Panc1 (cell line): ENCODE measurements around the gene ACOT2. TPM values are rescaled to one million over a fixed set of nuclear protein-coding genes. Genes with fewer than 3 reads are reported as not detected.
"Not testable (repeated sequence)": the region's sequence is repeated elsewhere in the genome, so short reads cannot be mapped to it uniquely, and the experiment has no call there.

Experiments used
- ATAC-seq: fragments of 200-7000 bp; cut with Tn5 transposase; 2 replicates; pipeline ENCODE4 v1.9.1; 2020; ENCODE audit warnings: mild to moderate bottlenecking, moderate library complexity
- Bru-seq: library from RNA; stranded (reverse); fragments of 400-500 nt; gene quantifications from one replicate; lab custom pipeline; 2021; lab: Mats Ljungman, UMichigan
- BruChase-seq, 2 experiments: library from RNA; stranded (reverse); fragments of 400-500 nt; gene quantifications; one replicate each; lab custom pipeline; 2021; lab: Mats Ljungman, UMichigan
- BruUV-seq: library from RNA; stranded (reverse); fragments of 400-500 nt; replicated peaks from 2 replicates; lab custom pipeline; 2021; lab: Mats Ljungman, UMichigan
- CTCF ChIA-PET: fragments of 300-600 bp; sonication (Branson Sonifier 250); formaldehyde crosslinking; loops from one replicate; lab custom pipeline; 2022; ENCODE audit warnings: antibody characterized with exemption; lab: Charles Lee
- POLR2A ChIA-PET: fragments of 300-600 bp; sonication (Branson Sonifier 250); formaldehyde crosslinking; loops from one replicate; lab custom pipeline; 2022; ENCODE audit warnings: antibody characterized with exemption; lab: Charles Lee
- DNase-seq: peaks from one replicate; pipeline ENCODE4 v3.0.0-alpha.2; 2010; ENCODE audit warnings: low read depth, low spot score
- H3K27ac ChIP-seq: 2 replicates; pipeline ENCODE4 v1.5.1; 2011; ENCODE audit warnings: mild to moderate bottlenecking, low read length, inconsistent platforms
- H3K27me3 ChIP-seq: fragments of 200-500 bp; sonication (Bioruptor generic); 2 replicates; pipeline ENCODE4 v1.6.0; 2014; ENCODE audit warnings: low read length, inconsistent platforms; ENCODE audit not compliant: control insufficient read depth, insufficient read depth
- H3K36me3 ChIP-seq: fragments of 200-500 bp; sonication (Bioruptor generic); 2 replicates; pipeline ENCODE4 v1.5.1; 2014; ENCODE audit warnings: inconsistent platforms, mild to moderate bottlenecking, low read length, moderate library complexity; ENCODE audit not compliant: control insufficient read depth, insufficient read depth
- H3K4me1 ChIP-seq: 2 replicates; pipeline ENCODE4 v1.5.1; 2011; ENCODE audit warnings: inconsistent platforms, mild to moderate bottlenecking, low read length, moderate library complexity; ENCODE audit not compliant: control insufficient read depth, insufficient read depth
- H3K4me3 ChIP-seq, 2 experiments: 2 replicates each; pipeline ENCODE4 v1.5.1; 2011 to 2012; ENCODE audit warnings: low read depth in 2 of 2, low read length in 2 of 2, mild to moderate bottlenecking in 2 of 2, inconsistent platforms in 1 of 2, moderate library complexity in 1 of 2
- H3K9me3 ChIP-seq: fragments of 200-500 bp; sonication (Bioruptor generic); 2 replicates; pipeline ENCODE4 v1.5.1; 2014; ENCODE audit warnings: low read depth, mild to moderate bottlenecking, inconsistent platforms, low read length, moderate library complexity; ENCODE audit not compliant: control insufficient read depth, insufficient read depth
- POLR2AphosphoS5 ChIP-seq: IDR thresholded peaks from 2 replicates; pipeline ENCODE4 v1.6.1; 2012; ENCODE audit warnings: mild to moderate bottlenecking, low read depth, low read length, moderate library complexity
- SIN3A ChIP-seq: IDR thresholded peaks from 2 replicates; pipeline ENCODE4 v1.6.1; 2012; ENCODE audit warnings: low read depth, mild to moderate bottlenecking, low read length, moderate library complexity, borderline replicate concordance; ENCODE audit not compliant: insufficient read depth
- TCF7L2 ChIP-seq: IDR thresholded peaks from 2 replicates; pipeline ENCODE4 v1.6.1; 2011; ENCODE audit warnings: mild to moderate bottlenecking, low read depth, low read length, inconsistent platforms
- in situ Hi-C: cut with HindIII; loops from 2 replicates; pipeline ENCODE4 v1.10.0; 2016; ENCODE audit warnings: low sequenced_read_pairs, low pct_unique_long_range_greater_than_20kb
- intact Hi-C: fragments of 100-400 bp; cut with micrococcal nuclease; formaldehyde crosslinking; loops from one replicate; pipeline ENCODE4 v1.10.0; 2022; ENCODE audit not compliant: unreplicated experiment
- long read RNA-seq: library from polyadenylated mRNA; unstranded; transcript quantifications from one replicate; pipeline ENCODE4 v2.0.0, GENCODE V29; 2021; ENCODE audit not compliant: unreplicated experiment
- polyA plus RNA-seq: library from polyadenylated mRNA; unstranded; fragments of >200 nt; gene quantifications from one replicate; pipeline ENCODE4 v1.2.1, GENCODE V29; 2012; ENCODE audit warnings: missing spikeins; ENCODE audit not compliant: insufficient read length
- total RNA-seq: library from RNA; stranded (reverse); gene quantifications from one replicate; pipeline ENCODE4 v1.2.1, GENCODE V29; 2021; ENCODE audit not compliant: unreplicated experiment
- TF ChIP-seq, protein P1 (sequence below): fragments of 450-650 bp; IDR thresholded peaks from 2 replicates; pipeline ENCODE4 v1.5.1; 2017; ENCODE audit warnings: mild to moderate bottlenecking
- TF ChIP-seq, protein P2 (sequence below), 2 experiments: IDR thresholded peaks; 2 replicates each; pipeline ENCODE4 v1.6.1; 2011 to 2012; ENCODE audit warnings: low read depth in 2 of 2, control low read depth in 1 of 2, low read length in 1 of 2, mild to moderate bottlenecking in 1 of 2, moderate library complexity in 1 of 2; ENCODE audit not compliant: insufficient read depth in 1 of 2

Gene ACOT2, protein sequence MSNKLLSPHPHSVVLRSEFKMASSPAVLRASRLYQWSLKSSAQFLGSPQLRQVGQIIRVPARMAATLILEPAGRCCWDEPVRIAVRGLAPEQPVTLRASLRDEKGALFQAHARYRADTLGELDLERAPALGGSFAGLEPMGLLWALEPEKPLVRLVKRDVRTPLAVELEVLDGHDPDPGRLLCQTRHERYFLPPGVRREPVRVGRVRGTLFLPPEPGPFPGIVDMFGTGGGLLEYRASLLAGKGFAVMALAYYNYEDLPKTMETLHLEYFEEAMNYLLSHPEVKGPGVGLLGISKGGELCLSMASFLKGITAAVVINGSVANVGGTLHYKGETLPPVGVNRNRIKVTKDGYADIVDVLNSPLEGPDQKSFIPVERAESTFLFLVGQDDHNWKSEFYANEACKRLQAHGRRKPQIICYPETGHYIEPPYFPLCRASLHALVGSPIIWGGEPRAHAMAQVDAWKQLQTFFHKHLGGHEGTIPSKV
- total RNA-seq, result 24.9 TPM
- polyA plus RNA-seq, result 36.6 TPM
- Bru-seq, nascent RNA, result percentile 64 among the genes with signal in this experiment
- percentile 65 among the genes with signal in this experiment for BruChase-seq, experiment 1, labeled RNA remaining after a 2-hour chase
- percentile 80 among the genes with signal in this experiment for BruChase-seq, experiment 2, labeled RNA remaining after a 6-hour chase
- long read RNA-seq, transcript ACOT2-201 (3 exons, 1,774 nt), result major isoform, 30 of 40 reads
- long read RNA-seq, partial matches to known transcripts, result 2 of 40 reads
- long read RNA-seq, other reads (novel, unspliced or antisense), result 8 of 40 reads

DNA sequence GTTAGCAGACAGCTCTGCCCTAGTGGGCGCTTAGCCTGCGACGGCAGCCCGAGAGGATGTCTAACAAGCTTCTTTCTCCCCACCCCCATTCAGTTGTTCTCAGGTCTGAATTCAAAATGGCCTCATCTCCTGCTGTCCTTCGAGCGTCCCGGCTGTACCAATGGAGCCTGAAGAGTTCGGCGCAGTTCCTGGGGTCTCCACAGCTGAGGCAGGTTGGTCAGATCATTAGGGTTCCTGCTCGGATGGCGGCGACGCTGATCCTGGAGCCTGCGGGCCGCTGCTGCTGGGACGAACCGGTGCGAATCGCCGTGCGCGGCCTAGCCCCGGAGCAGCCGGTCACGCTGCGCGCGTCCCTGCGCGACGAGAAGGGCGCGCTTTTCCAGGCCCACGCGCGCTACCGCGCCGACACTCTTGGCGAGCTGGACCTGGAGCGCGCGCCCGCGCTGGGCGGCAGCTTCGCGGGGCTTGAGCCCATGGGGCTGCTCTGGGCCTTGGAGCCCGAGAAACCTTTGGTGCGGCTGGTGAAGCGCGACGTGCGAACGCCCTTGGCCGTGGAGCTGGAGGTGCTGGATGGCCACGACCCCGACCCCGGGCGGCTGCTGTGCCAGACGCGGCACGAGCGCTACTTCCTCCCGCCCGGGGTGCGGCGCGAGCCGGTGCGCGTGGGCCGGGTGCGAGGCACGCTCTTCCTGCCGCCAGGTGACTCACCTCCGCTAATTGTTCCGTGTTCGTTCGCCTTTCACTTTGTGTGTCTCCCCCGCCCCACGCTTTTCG, at the start of gene ACOT2:
Gene ACOT2 (plus strand): TSS at position 29 of the 774 bp plus-strand sequence. CDS start 28 bp downstream, at position 57.
- CTCF ChIA-PET, H3K4me1 ChIP-seq, in situ Hi-C loops, DNase-seq, H3K36me3 ChIP-seq, H3K27me3 ChIP-seq, H3K9me3 ChIP-seq, intact Hi-C loops: not testable (repeated sequence)
- ATAC-seq, result peak; percentile 88
- Histone ChIP-seq H3K4me3 (peak within 1 kb of the TSS; percentile 54 to 67), H3K27ac (peak within 1 kb of the TSS; percentile 88)
- TF ChIP-seq POLR2AphosphoS5, result peak; percentile 31; the same call in 1 of the 2 replicates
- TSS peak; percentile 86 for BruUV-seq
- POLR2A ChIA-PET, result interaction anchor here (0.7 kb wide), 1 partner anchor 234 kb away, joined by 7 read pairs; no protein-coding TSS in a partner anchor

DNA sequence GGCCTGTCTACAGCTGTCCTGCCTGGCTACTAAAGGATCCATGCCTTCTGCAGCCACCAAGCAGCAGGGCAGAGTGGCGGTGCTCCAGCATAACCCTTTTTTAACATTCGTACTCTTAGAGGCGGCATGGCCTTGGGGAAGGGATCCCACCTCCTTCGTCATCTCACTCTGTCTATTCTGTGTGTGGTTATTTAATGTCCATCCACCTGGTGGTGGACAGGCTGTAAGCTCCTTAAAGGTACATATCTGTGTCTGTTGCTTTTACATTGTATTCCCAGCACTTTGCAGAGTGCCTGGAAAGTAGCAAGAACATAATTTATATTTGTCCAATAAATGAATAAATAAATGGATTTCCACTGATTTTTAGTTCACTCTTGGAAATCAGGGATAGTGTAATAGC, 47.8 kb upstream of the ACOT2 start:
- TF ChIP-seq, protein P1, sequence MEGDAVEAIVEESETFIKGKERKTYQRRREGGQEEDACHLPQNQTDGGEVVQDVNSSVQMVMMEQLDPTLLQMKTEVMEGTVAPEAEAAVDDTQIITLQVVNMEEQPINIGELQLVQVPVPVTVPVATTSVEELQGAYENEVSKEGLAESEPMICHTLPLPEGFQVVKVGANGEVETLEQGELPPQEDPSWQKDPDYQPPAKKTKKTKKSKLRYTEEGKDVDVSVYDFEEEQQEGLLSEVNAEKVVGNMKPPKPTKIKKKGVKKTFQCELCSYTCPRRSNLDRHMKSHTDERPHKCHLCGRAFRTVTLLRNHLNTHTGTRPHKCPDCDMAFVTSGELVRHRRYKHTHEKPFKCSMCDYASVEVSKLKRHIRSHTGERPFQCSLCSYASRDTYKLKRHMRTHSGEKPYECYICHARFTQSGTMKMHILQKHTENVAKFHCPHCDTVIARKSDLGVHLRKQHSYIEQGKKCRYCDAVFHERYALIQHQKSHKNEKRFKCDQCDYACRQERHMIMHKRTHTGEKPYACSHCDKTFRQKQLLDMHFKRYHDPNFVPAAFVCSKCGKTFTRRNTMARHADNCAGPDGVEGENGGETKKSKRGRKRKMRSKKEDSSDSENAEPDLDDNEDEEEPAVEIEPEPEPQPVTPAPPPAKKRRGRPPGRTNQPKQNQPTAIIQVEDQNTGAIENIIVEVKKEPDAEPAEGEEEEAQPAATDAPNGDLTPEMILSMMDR, result no peak
- TF ChIP-seq POLR2AphosphoS5 (no peak), TCF7L2 (no peak), SIN3A (no peak)
- TF ChIP-seq, protein P2, sequence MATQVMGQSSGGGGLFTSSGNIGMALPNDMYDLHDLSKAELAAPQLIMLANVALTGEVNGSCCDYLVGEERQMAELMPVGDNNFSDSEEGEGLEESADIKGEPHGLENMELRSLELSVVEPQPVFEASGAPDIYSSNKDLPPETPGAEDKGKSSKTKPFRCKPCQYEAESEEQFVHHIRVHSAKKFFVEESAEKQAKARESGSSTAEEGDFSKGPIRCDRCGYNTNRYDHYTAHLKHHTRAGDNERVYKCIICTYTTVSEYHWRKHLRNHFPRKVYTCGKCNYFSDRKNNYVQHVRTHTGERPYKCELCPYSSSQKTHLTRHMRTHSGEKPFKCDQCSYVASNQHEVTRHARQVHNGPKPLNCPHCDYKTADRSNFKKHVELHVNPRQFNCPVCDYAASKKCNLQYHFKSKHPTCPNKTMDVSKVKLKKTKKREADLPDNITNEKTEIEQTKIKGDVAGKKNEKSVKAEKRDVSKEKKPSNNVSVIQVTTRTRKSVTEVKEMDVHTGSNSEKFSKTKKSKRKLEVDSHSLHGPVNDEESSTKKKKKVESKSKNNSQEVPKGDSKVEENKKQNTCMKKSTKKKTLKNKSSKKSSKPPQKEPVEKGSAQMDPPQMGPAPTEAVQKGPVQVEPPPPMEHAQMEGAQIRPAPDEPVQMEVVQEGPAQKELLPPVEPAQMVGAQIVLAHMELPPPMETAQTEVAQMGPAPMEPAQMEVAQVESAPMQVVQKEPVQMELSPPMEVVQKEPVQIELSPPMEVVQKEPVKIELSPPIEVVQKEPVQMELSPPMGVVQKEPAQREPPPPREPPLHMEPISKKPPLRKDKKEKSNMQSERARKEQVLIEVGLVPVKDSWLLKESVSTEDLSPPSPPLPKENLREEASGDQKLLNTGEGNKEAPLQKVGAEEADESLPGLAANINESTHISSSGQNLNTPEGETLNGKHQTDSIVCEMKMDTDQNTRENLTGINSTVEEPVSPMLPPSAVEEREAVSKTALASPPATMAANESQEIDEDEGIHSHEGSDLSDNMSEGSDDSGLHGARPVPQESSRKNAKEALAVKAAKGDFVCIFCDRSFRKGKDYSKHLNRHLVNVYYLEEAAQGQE (IDR thresholded peaks at IDR 0.05; ENCODE audit: insufficient read depth in 1 of 2, low read depth in 2 of 2, low read length in 1 of 2), result no peak
- intact Hi-C loops, result no loop called here
- ATAC-seq, result no peak
- H3K27me3 ChIP-seq, result no peaks in the 10 kb centered on the region
- H3K4me1 ChIP-seq, result no peaks in the 10 kb centered on the region
- DNase-seq, result no peak
- H3K9me3 ChIP-seq, result no peaks in the 10 kb centered on the region
- no peak overlapping the region for H3K4me3 ChIP-seq
- ChIA-PET POLR2A (interaction anchor here (0.6 kb wide), 1 partner anchor 58 kb away, joined by 4 read pairs; no protein-coding TSS in a partner anchor), CTCF (no interaction called here)
- H3K27ac ChIP-seq, result no peak overlapping the region
- in situ Hi-C loops, result no loop called here
- H3K36me3 ChIP-seq, result no peaks in the 10 kb centered on the region
- BruUV-seq, result no TSS peak
